ENCODE data around the gene PTPRS.

Gene PTPRS

DNA sequence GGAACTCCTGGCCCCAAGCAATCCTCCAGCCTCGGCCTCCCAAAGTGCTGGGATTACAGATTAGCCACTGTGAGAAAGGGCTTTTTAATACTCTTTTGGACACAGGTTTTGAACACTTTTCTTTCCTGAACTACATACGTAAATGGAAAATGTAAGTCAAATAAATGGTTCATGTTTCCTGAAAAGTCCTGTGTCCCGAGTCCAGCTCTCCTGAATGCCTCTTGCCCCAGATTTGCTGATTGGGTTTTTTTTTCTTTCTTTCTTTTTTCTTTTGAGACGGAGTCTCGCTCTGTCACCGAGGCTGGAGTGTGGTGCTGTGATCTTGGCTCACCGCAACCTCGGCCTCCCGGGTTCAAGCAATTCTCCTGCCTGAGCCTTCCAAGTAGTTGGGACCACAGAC is 24.5 kb downstream of the PTPRS start:
- no peak overlapping the region for H4K8ac ChIP-seq (ENCODE audit: low read depth, low read length)
- no peak overlapping the region for H3K4ac ChIP-seq (ENCODE audit: low read length)
- no peaks in the 10 kb centered on the region for H3K4me1 ChIP-seq (ENCODE audit: control insufficient read depth in 2 of 2, insufficient read depth in 1 of 2, low read depth in 1 of 2, low read length in 2 of 2)
- H3K79me1 ChIP-seq (ENCODE audit: low read depth, low read length): peaks cover 18% of the 10 kb centered on the region
- no peak overlapping the region for H3K9ac ChIP-seq (ENCODE audit: low read depth, low read length, poor library complexity)
- no CpG with 5 or more reads among the region's 9 CpGs for WGBS, 2 donors (ENCODE audit: extremely low coverage in 2 of 2, insufficient read length in 2 of 2, insufficient replicate concordance in 1 of 2)
- H2AK5ac ChIP-seq (ENCODE audit: low read depth, low read length): no peak overlapping the region
- DNase-seq (ENCODE audit: low spot score): no peak
- H3K4me2 ChIP-seq (ENCODE audit: insufficient read depth, low read length, poor library complexity, severe bottlenecking): no peak overlapping the region
- no peak overlapping the region for H4K91ac ChIP-seq (ENCODE audit: low read depth, low read length, poor library complexity)
- H3K23ac ChIP-seq (ENCODE audit: low read depth, low read length, poor library complexity): no peak overlapping the region
- no peak overlapping the region for H3K4me3 ChIP-seq (ENCODE audit: low read length in 2 of 2)
- H3K27ac ChIP-seq (replicated peaks; ENCODE audit: low read length): no peak overlapping the region
- no peaks in the 10 kb centered on the region for H3K27me3 ChIP-seq (ENCODE audit: control insufficient read depth in 3 of 3, insufficient read depth in 3 of 3, low read depth in 1 of 3, low read length in 3 of 3)
- H2BK5ac ChIP-seq (ENCODE audit: low read length): no peak overlapping the region
- no peak overlapping the region for H2BK120ac ChIP-seq (ENCODE audit: low read depth, low read length)
- H2AFZ ChIP-seq (ENCODE audit: low read length): no peak overlapping the region
- no peak overlapping the region for H3K14ac ChIP-seq (ENCODE audit: low read length)
- no peak overlapping the region for H2BK15ac ChIP-seq (ENCODE audit: low read length)
- H3K36me3 ChIP-seq (replicated peaks in 1 of 2; ENCODE audit: control insufficient read depth in 2 of 2, insufficient read depth in 2 of 2, low read length in 2 of 2): peaks cover 6 to 25% of the 10 kb centered on the region in 2 donors
- H3K18ac ChIP-seq (ENCODE audit: low read length): no peak overlapping the region
- H3K9me3 ChIP-seq (replicated peaks in 1 of 2; ENCODE audit: control insufficient read depth in 2 of 2, insufficient read depth in 1 of 2, low read depth in 1 of 2, low read length in 2 of 2): peaks cover 0 to 2% of the 10 kb centered on the region in 2 donors
- H2BK12ac ChIP-seq (ENCODE audit: low read length): no peak overlapping the region

DNA sequence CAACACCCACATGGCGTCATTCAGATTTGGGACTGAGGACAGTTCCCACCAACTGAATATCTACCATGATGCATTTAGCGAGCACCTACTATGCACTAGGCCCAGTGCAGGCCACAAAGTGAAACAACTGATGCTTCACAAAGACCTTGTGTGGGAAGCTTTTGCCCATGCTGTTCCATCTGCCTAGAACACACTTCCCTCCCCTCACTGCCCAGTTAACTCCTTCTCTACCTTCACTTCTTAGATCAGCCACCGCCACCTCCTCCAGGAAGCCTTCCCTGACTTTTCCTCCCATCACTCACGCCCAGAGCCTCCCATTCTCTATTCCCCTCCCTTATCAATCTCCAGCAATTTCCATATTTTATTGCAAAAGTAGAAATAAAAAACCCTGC is 25.7 kb downstream of the PTPRS start:
- H2BK12ac ChIP-seq (ENCODE audit: low read length): no peak overlapping the region
- H2BK120ac ChIP-seq (ENCODE audit: low read depth, low read length): no peak overlapping the region
- no peak overlapping the region for H4K8ac ChIP-seq (ENCODE audit: low read depth, low read length)
- H3K9me3 ChIP-seq (replicated peaks in 1 of 2; ENCODE audit: control insufficient read depth in 2 of 2, insufficient read depth in 1 of 2, low read depth in 1 of 2, low read length in 2 of 2): peaks cover 0 to 2% of the 10 kb centered on the region in 2 donors
- H4K91ac ChIP-seq (ENCODE audit: low read depth, low read length, poor library complexity): no peak overlapping the region
- H3K27me3 ChIP-seq (ENCODE audit: control insufficient read depth in 3 of 3, insufficient read depth in 3 of 3, low read depth in 1 of 3, low read length in 3 of 3): no peaks in the 10 kb centered on the region
- H3K9ac ChIP-seq (ENCODE audit: low read depth, low read length, poor library complexity): no peak overlapping the region
- no peak overlapping the region for H3K4ac ChIP-seq (ENCODE audit: low read length)
- no CpG with 5 or more reads among the region's 4 CpGs for WGBS, 2 donors (ENCODE audit: extremely low coverage in 2 of 2, insufficient read length in 2 of 2, insufficient replicate concordance in 1 of 2)
- H3K79me1 ChIP-seq (ENCODE audit: low read depth, low read length): peaks cover 17% of the 10 kb centered on the region
- no peak overlapping the region for H3K4me3 ChIP-seq (ENCODE audit: low read length in 2 of 2)
- no peak overlapping the region for H2AFZ ChIP-seq (ENCODE audit: low read length)
- no peak overlapping the region for H3K14ac ChIP-seq (ENCODE audit: low read length)
- DNase-seq (ENCODE audit: low spot score): no peak
- no peak overlapping the region for H3K27ac ChIP-seq (replicated peaks; ENCODE audit: low read length)
- H3K18ac ChIP-seq (ENCODE audit: low read length): no peak overlapping the region
- H2BK15ac ChIP-seq (ENCODE audit: low read length): no peak overlapping the region
- no peak overlapping the region for H2BK5ac ChIP-seq (ENCODE audit: low read length)
- peaks cover 6 to 25% of the 10 kb centered on the region in 2 donors for H3K36me3 ChIP-seq (replicated peaks in 1 of 2; ENCODE audit: control insufficient read depth in 2 of 2, insufficient read depth in 2 of 2, low read length in 2 of 2)
- no peak overlapping the region for H3K23ac ChIP-seq (ENCODE audit: low read depth, low read length, poor library complexity)
- no peak overlapping the region for H3K4me2 ChIP-seq (ENCODE audit: insufficient read depth, low read length, poor library complexity, severe bottlenecking)
- no peak overlapping the region for H2AK5ac ChIP-seq (ENCODE audit: low read depth, low read length)
- no peaks in the 10 kb centered on the region for H3K4me1 ChIP-seq (ENCODE audit: control insufficient read depth in 2 of 2, insufficient read depth in 1 of 2, low read depth in 1 of 2, low read length in 2 of 2)

DNA sequence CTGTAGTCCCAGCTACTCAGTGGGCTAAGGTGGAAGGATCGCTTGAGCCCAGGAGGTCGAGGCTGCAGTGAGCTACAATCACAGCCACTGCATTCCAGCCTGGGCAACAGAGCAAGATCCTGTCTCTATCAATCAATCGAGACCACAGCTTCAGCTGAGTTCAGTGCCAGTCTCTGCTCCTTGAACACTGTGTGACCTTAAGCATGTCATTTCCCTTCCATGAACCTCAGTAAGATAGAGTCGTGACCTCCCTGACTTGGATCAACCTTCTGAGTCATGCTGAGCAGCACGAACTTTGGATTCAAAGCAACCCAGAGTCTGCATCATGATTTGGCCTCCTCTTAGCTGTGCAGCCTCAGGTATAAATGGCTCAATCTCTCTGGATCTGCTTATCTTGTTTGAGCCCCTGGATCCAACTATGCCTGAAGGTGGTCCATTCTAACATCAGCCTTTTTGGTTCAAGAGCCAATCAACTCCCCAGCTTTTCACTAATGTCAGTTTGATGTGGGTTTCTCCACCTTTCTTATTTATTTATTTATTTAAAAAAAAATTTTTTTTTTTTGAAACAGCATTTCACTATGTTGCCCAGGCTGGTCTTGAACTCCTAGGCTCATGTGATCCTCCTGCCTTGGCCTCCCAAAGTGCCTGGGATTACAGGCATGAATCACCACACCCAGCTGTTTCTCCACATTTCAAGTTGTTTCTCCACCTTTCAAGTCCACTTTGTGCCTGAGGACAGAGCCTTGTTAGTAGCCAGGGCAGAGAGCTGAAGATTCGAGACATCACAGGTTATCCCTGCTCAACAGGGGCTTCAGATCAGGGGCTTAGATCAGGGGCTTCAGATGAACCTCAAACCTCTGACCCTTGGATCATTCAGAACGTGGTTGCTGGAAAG is 26.4 kb downstream of the PTPRS start:
- Histone ChIP-seq H2BK5ac (ENCODE audit: low read length) (no peak overlapping the region), H3K4me1 (ENCODE audit: control insufficient read depth in 2 of 2, insufficient read depth in 1 of 2, low read depth in 1 of 2, low read length in 2 of 2) (no peaks in the 10 kb centered on the region), H3K9me3 (replicated peaks in 1 of 2; ENCODE audit: control insufficient read depth in 2 of 2, insufficient read depth in 1 of 2, low read depth in 1 of 2, low read length in 2 of 2) (peaks cover 0 to 2% of the 10 kb centered on the region in 2 donors), H3K18ac (ENCODE audit: low read length) (no peak overlapping the region), H4K8ac (ENCODE audit: low read depth, low read length) (no peak overlapping the region), H2BK12ac (ENCODE audit: low read length) (no peak overlapping the region), H2BK15ac (ENCODE audit: low read length) (no peak overlapping the region), H3K9ac (ENCODE audit: low read depth, low read length, poor library complexity) (no peak overlapping the region), H3K36me3 (replicated peaks in 1 of 2; ENCODE audit: control insufficient read depth in 2 of 2, insufficient read depth in 2 of 2, low read length in 2 of 2) (peaks cover 6 to 25% of the 10 kb centered on the region in 2 donors), H3K27ac (replicated peaks; ENCODE audit: low read length) (no peak overlapping the region), H3K79me1 (ENCODE audit: low read depth, low read length) (peaks cover 17% of the 10 kb centered on the region), H3K4me3 (ENCODE audit: low read length in 2 of 2) (no peak overlapping the region), H4K91ac (ENCODE audit: low read depth, low read length, poor library complexity) (no peak overlapping the region), H3K23ac (ENCODE audit: low read depth, low read length, poor library complexity) (no peak overlapping the region), H2BK120ac (ENCODE audit: low read depth, low read length) (no peak overlapping the region), H3K4ac (ENCODE audit: low read length) (no peak overlapping the region), H3K4me2 (ENCODE audit: insufficient read depth, low read length, poor library complexity, severe bottlenecking) (no peak overlapping the region), H3K14ac (ENCODE audit: low read length) (no peak overlapping the region), H3K27me3 (ENCODE audit: control insufficient read depth in 3 of 3, insufficient read depth in 3 of 3, low read depth in 1 of 3, low read length in 3 of 3) (no peaks in the 10 kb centered on the region), H2AK5ac (ENCODE audit: low read depth, low read length) (no peak overlapping the region), H2AFZ (ENCODE audit: low read length) (no peak overlapping the region)
- no CpG with 5 or more reads among the region's 7 CpGs for WGBS, 2 donors (ENCODE audit: extremely low coverage in 2 of 2, insufficient read length in 2 of 2, insufficient replicate concordance in 1 of 2)
- no peak for DNase-seq (ENCODE audit: low spot score)

DNA sequence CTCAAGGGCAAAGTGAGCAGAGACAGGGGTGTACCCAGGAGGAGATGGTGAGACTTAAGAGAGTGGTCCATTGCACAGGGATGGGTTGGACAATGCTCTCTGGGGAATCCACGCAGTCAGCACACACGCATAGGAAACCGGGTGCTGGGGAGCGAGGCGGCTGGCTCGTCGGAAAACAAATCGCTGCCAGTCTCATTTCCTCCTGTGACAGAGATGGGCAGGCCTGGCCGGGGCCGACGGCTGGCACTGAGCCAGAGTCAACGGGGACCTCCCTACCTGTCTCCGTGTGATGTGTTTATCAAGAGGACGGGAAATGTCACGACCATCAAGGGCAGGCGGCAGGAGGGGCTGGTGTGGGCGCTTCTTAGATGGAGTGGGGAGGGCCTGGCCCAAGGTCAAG is 27.3 kb downstream of the PTPRS start:
- Histone ChIP-seq H2BK15ac (ENCODE audit: low read length) (no peak overlapping the region), H3K4me2 (ENCODE audit: insufficient read depth, low read length, poor library complexity, severe bottlenecking) (no peak overlapping the region), H3K4me3 (ENCODE audit: low read length in 2 of 2) (no peak overlapping the region), H3K9ac (ENCODE audit: low read depth, low read length, poor library complexity) (no peak overlapping the region), H3K79me1 (ENCODE audit: low read depth, low read length) (peaks cover 22% of the 10 kb centered on the region), H4K8ac (ENCODE audit: low read depth, low read length) (no peak overlapping the region), H3K9me3 (replicated peaks in 1 of 2; ENCODE audit: control insufficient read depth in 2 of 2, insufficient read depth in 1 of 2, low read depth in 1 of 2, low read length in 2 of 2) (peaks cover 0 to 2% of the 10 kb centered on the region in 2 donors), H2AK5ac (ENCODE audit: low read depth, low read length) (no peak overlapping the region), H3K27ac (replicated peaks; ENCODE audit: low read length) (no peak overlapping the region), H3K23ac (ENCODE audit: low read depth, low read length, poor library complexity) (no peak overlapping the region), H3K36me3 (replicated peaks in 1 of 2; ENCODE audit: control insufficient read depth in 2 of 2, insufficient read depth in 2 of 2, low read length in 2 of 2) (peaks cover 6 to 31% of the 10 kb centered on the region in 2 donors), H4K91ac (ENCODE audit: low read depth, low read length, poor library complexity) (no peak overlapping the region), H3K27me3 (ENCODE audit: control insufficient read depth in 3 of 3, insufficient read depth in 3 of 3, low read depth in 1 of 3, low read length in 3 of 3) (no peaks in the 10 kb centered on the region), H3K18ac (ENCODE audit: low read length) (no peak overlapping the region), H2BK12ac (ENCODE audit: low read length) (no peak overlapping the region), H2BK5ac (ENCODE audit: low read length) (no peak overlapping the region), H3K4ac (ENCODE audit: low read length) (no peak overlapping the region), H2BK120ac (ENCODE audit: low read depth, low read length) (no peak overlapping the region), H3K14ac (ENCODE audit: low read length) (no peak overlapping the region), H3K4me1 (ENCODE audit: control insufficient read depth in 2 of 2, insufficient read depth in 1 of 2, low read depth in 1 of 2, low read length in 2 of 2) (peaks cover 0 to 2% of the 10 kb centered on the region in 2 donors), H2AFZ (ENCODE audit: low read length) (no peak overlapping the region)
- WGBS, 2 donors (ENCODE audit: extremely low coverage in 2 of 2, insufficient read length in 2 of 2, insufficient replicate concordance in 1 of 2): no CpG with 5 or more reads among the region's 17 CpGs
- DNase-seq (ENCODE audit: low spot score): no peak
